NCI-H345 treated with DMSO at 0.1 percent for 48 hours (cell line): ENCODE data around the gene SVIL.
"Not testable (repeated sequence)": the region's sequence is repeated elsewhere in the genome, so short reads cannot be mapped to it uniquely, and the experiment has no call there.

Source experiments
- DNase-seq: peaks from one replicate; lab custom pipeline; 2025; ENCODE audit not compliant: unreplicated experiment; lab: John Stamatoyannopoulos, UW

The SVIL gene

DNA sequence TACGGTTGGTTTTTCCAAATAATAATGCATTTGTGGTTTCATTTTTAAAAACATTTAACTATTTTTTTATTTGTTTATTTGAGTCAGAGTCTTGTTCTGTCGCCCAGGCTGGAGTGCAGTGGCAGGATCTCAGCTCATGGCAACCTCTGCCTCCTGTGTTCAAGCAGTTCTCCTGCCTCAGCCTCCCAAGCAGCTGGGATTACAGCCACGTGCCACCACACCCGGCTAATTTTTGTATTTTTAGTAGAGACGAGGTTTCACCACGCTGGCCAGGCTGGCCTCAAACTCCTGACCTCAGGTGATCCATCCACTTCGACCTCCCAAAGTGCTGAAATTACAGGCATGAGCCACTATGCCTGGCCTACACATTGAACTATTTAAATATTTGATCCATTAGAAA is 28.1 kb downstream of the SVIL start:
- DNase-seq = not testable (repeated sequence)

DNA sequence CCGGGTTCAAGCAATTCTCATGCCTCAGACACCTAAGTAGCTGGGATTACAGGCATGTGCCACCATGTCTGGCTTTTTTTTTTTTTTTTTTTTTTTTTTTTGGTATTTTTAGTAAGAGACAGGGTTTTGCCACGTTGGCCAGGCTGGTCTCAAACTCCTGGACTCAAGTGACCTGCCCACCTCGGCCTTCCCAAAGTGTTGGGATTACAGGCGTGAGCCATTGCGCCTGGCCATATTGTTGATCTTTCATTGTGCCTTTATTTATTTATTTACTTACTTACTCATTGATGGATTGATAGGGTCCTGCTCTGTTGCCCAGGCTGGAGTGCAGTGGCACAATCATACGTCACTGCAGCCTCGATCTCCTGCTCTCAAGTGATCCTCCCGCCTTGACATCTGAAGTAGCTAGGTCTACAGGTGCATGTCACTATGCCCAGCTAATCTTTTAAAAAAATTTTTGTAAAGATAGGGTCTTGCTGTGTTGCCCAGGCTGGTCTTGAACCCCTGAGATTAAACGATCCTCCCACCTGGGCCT is 30.4 kb downstream of the SVIL start:
- DNase-seq = no peak

DNA sequence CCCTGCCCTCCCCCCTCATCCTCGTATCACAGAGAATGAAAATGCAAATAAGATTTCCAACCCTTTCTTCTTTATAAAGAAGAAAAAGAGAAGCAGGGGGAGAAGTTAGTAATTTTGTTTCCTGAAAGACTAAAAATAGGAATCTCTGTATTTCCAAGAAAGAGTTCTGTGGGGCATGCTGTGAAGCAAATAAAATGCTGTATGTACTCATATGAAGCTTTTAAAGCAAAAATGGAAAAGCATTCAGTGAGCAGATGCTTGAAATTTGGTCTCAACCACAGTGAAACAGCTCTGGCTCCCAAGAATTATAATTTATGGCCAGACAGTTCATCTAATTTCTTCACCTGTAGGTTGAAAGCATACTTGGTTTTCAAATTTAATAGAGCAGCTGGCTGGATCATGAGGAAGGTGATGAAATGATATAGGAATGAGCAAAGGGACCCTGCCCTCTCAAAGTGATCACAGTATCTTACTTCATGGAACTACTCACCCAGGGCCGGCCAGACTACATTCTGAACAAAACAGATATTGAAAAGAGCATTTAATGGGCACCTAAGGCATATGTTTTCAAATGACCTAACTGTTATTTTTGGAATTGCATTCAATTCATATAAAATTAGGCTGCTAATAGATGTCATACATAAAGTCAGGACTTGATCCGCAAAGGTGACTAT is 31.4 kb downstream of the SVIL start:
- DNase-seq = no peak

DNA sequence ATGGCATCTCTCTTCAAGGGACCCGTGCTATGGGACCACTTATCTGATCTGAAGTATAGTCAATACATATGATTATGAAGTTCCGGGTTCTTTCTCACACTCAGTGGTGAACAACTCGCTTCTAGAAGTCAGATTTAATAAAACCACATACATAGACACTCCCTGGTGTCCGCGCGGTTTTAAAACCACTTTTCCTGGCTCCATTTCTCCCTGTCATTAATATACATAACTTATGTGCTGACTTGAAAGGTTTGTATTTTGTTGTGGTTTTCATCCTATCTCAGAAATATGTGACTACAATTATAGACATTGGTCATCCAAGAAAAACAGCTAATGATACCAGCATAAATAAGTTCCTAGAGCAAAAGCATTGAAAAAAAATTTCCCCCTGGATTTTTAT is 34.0 kb downstream of the SVIL start:
- no peak for DNase-seq

DNA sequence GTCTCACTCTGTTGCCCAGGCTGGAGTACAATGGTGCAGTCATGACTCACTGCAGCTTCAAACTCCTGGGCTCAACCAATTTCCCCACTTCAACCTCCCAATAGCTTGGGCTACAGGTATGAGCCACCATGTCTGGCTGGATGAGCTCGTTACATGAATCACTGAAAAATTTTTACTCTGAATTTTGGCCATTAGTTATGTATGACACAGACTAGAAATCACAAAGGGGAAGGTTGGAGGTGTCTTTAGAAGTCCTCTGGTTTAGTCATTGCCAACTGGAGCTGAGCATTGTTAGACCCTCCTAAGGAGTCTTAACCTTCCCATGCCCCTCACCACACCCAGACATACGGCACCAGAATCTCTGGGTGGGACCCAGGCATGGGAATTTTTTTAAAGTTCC is 34.7 kb downstream of the SVIL start:
- DNase-seq = no peak

DNA sequence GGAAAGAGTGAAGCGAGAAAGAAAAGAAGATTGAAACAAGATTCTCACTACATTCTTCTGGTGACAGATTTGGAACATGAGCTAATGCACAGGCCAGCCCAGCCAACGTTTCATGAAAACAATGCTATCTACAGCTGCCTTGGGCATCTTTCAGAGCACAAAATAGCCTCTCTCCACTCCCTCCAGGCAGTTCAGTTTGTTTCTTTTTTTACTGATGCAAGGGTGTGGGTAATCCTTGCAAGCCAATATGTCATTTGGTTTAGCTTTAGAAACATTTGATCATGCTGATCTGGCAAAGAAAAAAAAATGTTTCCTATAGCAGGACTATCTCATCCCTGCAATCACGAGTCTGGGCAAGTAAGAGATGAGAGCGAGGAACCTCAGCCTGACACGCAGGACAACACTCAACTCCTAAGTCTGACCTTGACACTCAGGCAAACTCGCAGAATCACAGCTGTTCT is 35.9 kb downstream of the SVIL start:
- no peak for DNase-seq

DNA sequence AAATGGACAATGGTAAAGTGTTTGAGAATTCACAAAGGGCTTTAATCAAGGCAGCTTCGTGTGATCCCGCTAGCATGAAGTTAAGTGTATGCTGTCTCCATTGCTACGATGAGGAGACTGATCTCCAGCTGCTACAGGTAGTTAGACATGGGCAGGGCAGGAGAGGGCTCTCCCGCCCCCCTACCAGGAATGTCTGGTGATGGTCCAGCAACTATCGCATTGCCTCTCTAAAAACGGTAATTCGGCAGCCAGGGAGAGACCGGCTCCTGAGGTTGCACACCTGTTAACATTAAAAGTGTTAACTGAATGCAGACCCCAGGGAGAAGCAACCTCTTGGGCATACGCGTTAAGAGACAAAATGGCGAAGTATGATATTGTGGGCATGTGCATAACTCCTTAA is 37.9 kb downstream of the SVIL start:
- no peak for DNase-seq

DNA sequence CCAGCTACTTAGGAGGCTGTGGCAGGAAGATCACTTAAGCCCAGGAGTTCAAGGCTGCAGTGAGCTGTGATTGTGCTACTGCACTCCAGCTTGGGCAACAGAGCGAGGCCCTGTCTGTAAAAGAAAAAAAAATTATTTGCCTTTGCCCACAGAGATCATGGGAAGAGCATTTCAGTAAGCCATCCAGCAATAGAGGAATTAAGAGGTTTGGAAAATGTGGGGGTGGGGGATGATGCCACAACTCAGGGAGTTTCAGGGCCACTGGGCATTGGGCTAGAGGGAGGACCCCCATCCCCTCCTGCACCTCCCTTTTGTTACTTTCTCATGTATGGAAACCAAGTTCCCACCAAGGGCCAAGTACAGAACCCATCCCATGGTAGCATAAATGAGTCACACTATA is 38.4 kb downstream of the SVIL start:
- DNase-seq = no peak

DNA sequence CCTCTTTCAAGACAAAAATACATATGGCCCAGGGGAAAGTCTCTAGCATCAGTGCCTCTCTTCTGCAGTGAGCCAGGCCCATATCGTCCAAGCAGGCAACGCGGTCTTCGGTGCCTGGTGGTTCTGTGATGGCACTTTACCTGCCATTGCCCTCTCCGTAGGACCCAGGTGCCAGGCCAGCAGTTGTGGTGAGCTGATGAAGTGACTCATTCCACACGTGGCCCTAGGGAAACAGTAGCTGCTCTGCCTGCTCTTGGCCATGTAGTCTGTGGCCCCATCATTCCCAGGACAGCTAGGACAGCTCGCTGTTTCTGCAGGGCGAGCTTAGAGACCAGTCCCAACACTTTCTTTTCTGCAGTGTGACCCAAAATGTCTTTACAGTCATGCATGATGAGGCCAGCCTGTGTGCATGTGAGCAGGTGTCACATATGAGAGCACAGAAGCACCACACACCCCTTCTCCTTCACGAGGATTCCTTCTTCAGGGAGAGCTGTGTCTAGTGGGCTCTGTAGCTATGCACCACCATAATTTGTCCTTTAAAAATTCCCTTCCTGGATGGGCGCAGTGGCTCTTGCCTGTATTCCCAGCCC is 39.0 kb downstream of the SVIL start:
- no peak for DNase-seq

DNA sequence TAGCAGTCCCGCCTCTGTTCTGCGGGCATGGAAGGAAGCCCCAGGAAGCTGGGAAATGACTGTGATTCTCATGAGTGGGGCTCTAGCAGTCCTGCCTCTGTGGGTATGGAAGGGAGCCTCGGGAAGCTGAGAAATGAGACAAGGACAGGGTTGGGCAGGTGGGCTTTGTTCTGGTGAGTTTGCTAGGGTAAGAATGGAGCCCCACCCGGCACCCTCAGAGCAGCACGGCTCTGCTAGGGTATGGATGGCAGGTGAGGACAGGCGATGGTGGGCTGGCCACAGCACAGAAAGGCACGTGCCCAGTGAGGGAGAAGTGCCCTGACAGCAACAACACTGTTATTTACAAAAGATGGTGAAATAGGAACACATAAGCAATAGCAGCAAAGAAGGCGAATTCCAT is 39.6 kb downstream of the SVIL start:
- no peak for DNase-seq

DNA sequence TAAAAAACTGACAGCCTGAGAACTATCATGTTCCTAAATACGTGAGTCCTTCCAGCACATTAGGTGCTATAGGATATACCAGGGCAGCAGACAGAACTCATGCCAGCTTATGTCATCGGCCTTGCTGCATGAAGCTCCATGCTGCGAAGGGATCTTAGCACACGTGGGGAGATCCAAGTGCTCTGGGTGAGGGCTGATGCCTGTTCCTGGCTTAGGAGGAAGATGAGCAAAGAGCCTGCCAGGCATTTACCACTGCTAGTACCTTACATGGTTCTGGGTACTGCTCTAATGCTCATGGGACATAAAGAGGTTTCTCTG is 43.2 kb downstream of the SVIL start:
- no peak for DNase-seq

DNA sequence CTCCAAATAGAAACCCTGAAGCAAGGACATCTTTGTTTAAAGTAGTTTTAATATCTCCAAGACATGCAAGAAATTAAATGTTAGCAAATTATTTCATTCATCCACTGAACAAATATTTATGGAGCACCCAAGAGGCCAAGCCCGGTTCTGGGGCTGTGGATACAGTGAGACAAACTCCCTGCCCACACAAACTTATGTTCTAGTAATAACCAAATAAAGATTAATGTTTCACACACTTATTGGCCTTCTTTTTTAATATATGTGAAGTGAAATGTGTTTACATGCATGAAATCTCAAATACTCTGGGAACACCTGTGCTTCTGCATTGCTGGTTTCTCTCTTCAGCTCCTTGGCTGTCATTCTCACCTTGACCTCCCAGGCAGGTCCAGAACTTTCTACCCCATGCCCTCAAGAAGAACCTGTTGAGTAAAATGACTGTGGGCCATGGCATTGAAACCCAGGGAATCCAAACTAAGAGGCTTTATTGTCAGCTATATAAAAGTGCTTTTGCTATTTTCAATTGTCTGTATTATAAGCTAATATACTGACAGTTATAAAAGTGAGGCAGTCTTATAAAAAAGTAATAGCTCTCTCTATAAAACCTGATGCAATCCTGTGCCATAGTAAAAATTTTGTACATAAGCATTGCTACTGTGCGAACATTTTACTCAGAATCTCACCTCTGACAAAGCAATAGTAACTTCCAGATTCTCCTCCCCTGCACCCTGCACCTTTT is 43.7 kb downstream of the SVIL start:
- DNase-seq = no peak

DNA sequence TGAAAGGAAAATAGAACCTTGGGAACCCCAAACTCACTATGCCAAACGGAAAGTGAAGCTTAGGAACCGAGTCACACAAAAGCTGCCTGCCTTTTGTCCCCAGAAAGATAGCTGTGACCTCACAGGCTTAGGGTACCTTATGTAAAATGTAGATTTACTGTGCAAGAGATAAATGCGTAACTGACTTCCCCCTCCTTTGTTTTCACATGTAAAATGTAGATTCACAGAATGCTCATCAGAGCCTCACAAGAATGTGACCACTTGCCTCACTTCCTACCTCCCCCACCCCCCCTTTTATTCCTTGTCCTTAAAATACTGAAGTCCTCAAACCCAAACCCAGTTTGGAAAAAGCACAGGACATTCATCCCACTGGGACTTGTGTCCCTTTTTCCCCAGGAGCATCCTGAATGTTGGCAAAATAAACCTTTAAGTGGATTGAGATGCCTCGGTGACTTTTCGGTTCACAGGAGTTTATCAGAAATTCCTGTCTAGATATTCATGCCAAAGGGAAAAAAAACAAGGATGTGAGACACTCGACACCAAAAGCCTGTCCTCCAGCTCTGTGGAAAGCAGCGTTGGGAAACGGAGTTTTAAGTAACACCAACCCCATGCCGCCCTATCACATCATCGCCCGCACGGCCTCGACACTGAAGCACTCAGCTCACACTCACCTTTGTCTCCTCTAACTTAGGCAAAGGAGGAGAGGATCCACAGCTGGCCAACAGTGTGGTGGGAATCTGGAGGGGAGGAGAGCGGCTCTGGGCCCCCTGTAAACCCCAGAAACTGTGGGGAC is 45.9 kb downstream of the SVIL start:
- no peak for DNase-seq

DNA sequence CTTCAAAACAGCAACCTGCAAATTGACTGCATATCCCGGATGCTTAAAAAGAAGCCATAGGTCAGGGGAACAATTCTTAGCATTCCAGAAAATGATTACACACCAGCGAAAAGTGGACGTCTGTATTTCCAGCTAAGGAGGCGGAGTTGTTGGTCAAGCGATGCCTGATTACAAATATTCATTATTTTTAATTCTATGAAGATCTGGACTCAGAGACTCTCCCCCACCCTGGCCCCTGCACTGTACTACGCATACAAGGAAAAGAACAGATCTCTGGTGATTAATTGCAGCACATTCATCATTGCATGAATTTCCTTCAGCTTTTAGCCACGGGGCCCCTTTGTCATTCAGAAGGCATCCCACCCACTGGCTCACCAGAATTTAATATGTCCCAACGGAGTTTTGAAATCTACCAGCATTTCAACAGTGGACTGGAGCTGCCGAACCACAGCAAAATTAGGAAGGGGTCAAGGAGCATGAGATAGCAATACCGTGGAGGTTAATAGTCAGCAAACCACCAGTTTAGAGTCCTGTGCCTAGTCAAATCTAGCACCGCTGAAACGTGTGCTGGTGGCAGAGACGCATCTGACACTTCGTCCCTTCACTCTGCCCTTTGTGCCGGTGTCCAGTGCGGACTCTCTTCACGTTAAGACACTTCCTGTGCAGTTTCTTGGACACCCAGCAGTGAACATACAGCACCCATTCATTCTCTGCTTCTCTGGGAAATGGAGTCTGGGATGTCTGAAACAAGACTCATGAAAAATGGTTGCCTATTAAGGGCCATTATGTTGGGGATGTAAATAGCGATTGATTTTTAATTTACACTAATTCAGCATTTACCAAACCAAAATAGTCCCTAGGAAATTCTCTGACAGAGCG is 46.8 kb downstream of the SVIL start:
- DNase-seq = not testable (repeated sequence)

DNA sequence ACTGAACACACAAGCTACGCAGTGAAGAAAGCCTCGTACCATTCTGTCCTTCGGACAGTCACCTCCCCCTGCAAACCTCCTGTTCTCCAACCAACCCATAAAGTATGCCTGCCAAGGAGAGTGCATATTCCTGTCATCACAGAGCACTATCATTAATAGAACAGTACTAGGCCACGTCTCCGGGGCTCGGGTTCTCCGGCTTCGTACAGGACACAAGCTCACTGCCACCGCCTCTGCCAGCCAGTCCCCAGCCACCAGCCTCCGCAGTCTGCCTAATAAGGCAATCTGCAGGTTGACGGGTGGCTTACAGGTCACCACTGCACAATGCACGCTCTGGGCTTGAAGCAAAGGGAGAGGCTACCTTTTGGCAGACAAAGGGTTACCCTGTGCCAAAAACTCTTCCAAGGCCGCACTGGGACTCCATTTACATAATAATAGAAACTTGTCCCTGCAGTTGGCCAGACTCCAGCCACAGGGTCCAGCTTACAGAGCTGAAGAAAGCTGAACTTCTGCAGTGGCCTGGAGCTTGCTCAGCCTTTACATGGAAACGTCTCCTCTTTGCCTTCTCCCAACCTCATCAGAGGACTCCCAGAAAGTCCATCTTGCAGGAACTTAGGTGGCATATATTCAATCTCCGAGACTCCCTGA is 47.5 kb downstream of the SVIL start:
- DNase-seq = not testable (repeated sequence)

DNA sequence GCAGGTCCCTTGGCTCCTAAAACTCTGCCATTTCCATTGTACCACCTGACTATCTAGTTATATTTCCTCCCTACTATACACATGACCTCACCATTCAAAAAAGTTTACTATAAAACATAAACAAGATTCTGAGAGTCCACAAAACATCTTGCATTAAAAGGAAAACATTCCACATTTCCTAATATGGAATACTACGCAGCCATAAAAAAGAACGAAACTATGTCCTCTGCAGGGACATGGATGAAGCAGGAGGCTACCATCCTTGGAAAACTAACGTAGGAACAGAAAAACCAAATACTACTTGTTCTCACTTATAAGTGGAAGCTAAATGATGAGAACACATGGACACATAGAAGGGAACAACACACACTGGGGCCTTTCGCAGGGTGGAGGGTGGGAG is 48.3 kb downstream of the SVIL start:
- DNase-seq = no peak

DNA sequence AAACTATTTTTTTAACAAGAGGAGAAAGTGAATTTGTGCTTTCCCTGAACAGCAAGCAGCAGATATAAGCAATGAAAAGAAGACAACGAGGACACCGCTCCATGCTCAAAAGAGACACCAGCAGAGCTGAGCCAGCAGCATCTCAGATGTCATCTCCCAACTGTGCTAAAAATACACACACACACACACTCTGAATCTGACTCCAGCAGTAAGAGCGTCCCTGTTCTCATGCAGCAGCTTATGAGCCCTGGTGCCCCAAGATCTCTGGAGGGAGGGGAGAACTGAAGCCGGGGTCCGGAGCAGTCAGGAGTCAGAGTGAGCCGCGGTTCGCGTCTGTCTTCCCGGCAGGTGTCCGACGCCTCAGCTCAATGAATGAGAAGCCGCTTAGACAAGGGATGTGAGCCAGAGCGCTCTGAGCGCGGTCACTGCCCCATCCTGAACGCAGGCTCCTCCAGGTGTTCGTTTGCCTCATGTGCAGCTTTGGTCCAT is 49.2 kb downstream of the SVIL start:
- DNase-seq = no peak

DNA sequence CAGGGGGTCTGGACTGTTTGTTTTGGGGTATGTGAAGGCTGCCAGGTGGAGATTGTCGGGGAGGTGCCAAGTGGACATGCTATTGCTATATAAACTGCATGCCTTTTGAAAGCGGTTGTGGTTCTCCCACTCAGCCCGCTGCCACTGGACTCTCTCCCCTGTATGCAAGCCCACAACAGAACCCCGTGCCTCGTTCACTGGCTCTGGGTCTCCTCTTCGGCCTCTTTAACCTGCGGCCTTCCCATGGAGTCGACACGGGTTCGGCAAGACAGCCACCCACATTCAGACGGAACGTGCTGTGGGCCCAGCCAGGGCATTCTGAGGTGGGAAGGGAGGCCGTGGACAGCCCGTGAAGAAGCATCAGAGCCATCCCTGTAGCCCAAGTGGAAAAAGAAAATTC is 50.3 kb downstream of the SVIL start:
- no peak for DNase-seq

DNA sequence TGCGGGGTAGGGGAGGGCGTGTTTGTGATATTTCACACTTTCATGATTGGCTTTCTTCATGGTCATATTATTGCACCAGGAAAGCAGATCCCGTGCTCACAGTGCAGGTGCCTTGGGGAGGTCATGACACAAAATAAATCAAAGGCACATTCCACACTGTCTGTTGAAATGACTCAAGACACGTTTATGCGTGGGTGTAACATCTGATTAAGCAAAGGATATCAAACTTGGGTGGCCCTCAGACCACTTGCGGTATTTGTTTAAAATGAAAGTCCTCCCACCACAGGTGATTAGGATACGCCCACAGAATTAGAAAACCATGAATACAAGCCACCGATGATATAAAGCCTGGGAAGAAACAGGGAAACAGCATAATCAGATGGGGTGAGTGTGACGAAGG is 51.1 kb downstream of the SVIL start:
- DNase-seq = no peak

DNA sequence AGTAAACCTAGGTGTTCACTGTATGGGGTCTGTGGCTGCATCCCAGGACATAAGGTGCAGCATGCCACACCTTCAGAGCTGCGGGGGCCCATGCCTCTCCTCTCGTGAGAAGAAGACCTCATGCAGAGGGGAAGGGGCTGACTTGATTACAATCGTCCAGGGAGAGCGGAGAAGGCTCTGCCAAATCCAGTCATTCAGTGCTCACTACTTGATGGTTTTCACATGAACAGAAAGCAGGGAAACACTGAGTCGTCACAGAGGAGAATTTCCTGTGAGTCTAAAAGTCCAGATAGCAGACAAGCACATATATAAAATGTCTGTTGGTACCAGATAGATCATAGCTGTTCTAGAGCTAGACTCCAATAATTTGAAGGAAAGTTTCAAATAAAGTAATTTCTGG is 52.0 kb downstream of the SVIL start:
- not testable (repeated sequence) for DNase-seq
